HEK293 (cell line): ENCODE measurements around the gene EEF1AKMT1.

ENCODE experiments used
- CTCF ChIA-PET: fragments of 350-600 bp; formaldehyde crosslinking; extraction: SDS; loops from one replicate; lab custom pipeline; 2021; ENCODE audit warnings: antibody characterized with exemption; lab: Yijun Ruan, JAX
- POLR2A ChIA-PET: fragments of 300-600 bp; formaldehyde crosslinking; extraction: SDS; loops from one replicate; lab custom pipeline; 2020; ENCODE audit warnings: antibody characterized with exemption, inconsistent platforms; lab: Yijun Ruan, JAX
- H3K27ac ChIP-seq: fragments of 200-500 bp; sonication (Bioruptor generic); 2 replicates; pipeline ENCODE4 v1.5.1; 2014; ENCODE audit warnings: low read depth, low read length, control low read depth, inconsistent platforms; ENCODE audit errors: extremely low read depth
- H3K36me3 ChIP-seq, 2 experiments: fragments of 200-500 bp in 1 of 2; sonication (Bioruptor generic) in 1 of 2; 1 replicate in 1 of 2; 2 replicates in 1 of 2; pipeline ENCODE4 v1.5.1; 2014 to 2017; ENCODE audit warnings: inconsistent platforms in 2 of 2, low read length in 2 of 2; ENCODE audit not compliant: control insufficient read depth in 2 of 2, insufficient read depth in 1 of 2
- H3K4me1 ChIP-seq: fragments of 200-500 bp; sonication (Bioruptor generic); 2 replicates; pipeline ENCODE4 v1.5.1; 2014; ENCODE audit warnings: mild to moderate bottlenecking, low read length, inconsistent platforms; ENCODE audit not compliant: control insufficient read depth, insufficient read depth
- H3K4me3 ChIP-seq: 2 replicates; pipeline ENCODE4 v1.5.1; 2011; ENCODE audit warnings: low read depth, mild to moderate bottlenecking, control low read depth, low read length, moderate library complexity
- H3K9me3 ChIP-seq: fragments of 200-500 bp; sonication (Bioruptor generic); 2 replicates; pipeline ENCODE4 v1.5.1; 2014; ENCODE audit warnings: low read depth, low read length, inconsistent platforms; ENCODE audit not compliant: control insufficient read depth, insufficient read depth
- EGR2 ChIP-seq: fragments of 450-650 bp; formaldehyde crosslinking; IDR thresholded peaks from 2 replicates; pipeline ENCODE4 v1.5.1; 2016; ENCODE audit warnings: low read depth, missing biosample characterization, missing genetic modification characterization
- GLIS2 ChIP-seq: fragments of 450-650 bp; formaldehyde crosslinking; IDR thresholded peaks from 2 replicates; pipeline ENCODE4 v1.5.1; 2016; ENCODE audit warnings: missing biosample characterization, missing genetic modification characterization
- KLF8 ChIP-seq: fragments of 450-650 bp; formaldehyde crosslinking; IDR thresholded peaks from 2 replicates; pipeline ENCODE4 v1.5.1; 2016; ENCODE audit warnings: missing biosample characterization, missing genetic modification characterization
- KLF9 ChIP-seq: fragments of 450-650 bp; formaldehyde crosslinking; IDR thresholded peaks from 2 replicates; pipeline ENCODE4 v1.5.1; 2016; ENCODE audit warnings: missing biosample characterization, missing genetic modification characterization, low read depth
- SP3 ChIP-seq: fragments of 450-650 bp; formaldehyde crosslinking; IDR thresholded peaks from 2 replicates; pipeline ENCODE4 v1.5.1; 2016; ENCODE audit warnings: missing biosample characterization, missing genetic modification characterization
- TCF7L2 ChIP-seq: IDR thresholded peaks from 2 replicates; pipeline ENCODE4 v1.6.1; 2011; ENCODE audit warnings: low read depth, mild to moderate bottlenecking, inconsistent platforms, low read length, moderate library complexity, borderline replicate concordance
- ZBTB48 ChIP-seq: fragments of 450-650 bp; formaldehyde crosslinking; IDR thresholded peaks from 2 replicates; pipeline ENCODE4 v1.5.1; 2016; ENCODE audit warnings: missing biosample characterization, missing genetic modification characterization
- ZEB2 ChIP-seq: fragments of 450-650 bp; formaldehyde crosslinking; IDR thresholded peaks from 2 replicates; pipeline ENCODE4 v1.5.1; 2016; ENCODE audit warnings: missing biosample characterization, missing genetic modification characterization
- ZFHX2 ChIP-seq: fragments of 450-650 bp; formaldehyde crosslinking; conservative IDR thresholded peaks from 2 replicates; pipeline ENCODE4 v1.5.1; 2016; ENCODE audit warnings: missing biosample characterization, missing genetic modification characterization
- ZNF202 ChIP-seq: fragments of 450-650 bp; formaldehyde crosslinking; IDR thresholded peaks from 2 replicates; pipeline ENCODE4 v1.5.1; 2016; ENCODE audit warnings: missing biosample characterization, missing genetic modification characterization, borderline replicate concordance
- ZNF530 ChIP-seq: fragments of 450-650 bp; formaldehyde crosslinking; IDR thresholded peaks from 2 replicates; pipeline ENCODE4 v1.5.1; 2016; ENCODE audit warnings: low read depth, missing biosample characterization, missing genetic modification characterization
- ZNF600 ChIP-seq: fragments of 450-650 bp; formaldehyde crosslinking; IDR thresholded peaks from 2 replicates; pipeline ENCODE4 v1.5.1; 2016; ENCODE audit warnings: missing biosample characterization, missing genetic modification characterization
- TF ChIP-seq, protein P1 (sequence below): fragments of 450-650 bp; formaldehyde crosslinking; IDR thresholded peaks from 2 replicates; pipeline ENCODE4 v1.5.1; 2016; ENCODE audit warnings: missing biosample characterization, missing genetic modification characterization
- TF ChIP-seq, protein P2 (sequence below): fragments of 450-650 bp; formaldehyde crosslinking; IDR thresholded peaks from 2 replicates; pipeline ENCODE4 v1.5.1; 2016; ENCODE audit warnings: missing biosample characterization, missing genetic modification characterization
- TF ChIP-seq, protein P3 (sequence below): fragments of 450-650 bp; formaldehyde crosslinking; IDR thresholded peaks from 2 replicates; pipeline ENCODE4 v1.5.1; 2017; ENCODE audit warnings: missing biosample characterization, mild to moderate bottlenecking, missing genetic modification characterization, moderate library complexity
- TF ChIP-seq, protein P4 (sequence below): IDR thresholded peaks from 2 replicates; pipeline ENCODE4 v1.6.1; 2011; ENCODE audit warnings: mild to moderate bottlenecking, low read depth, low read length, borderline replicate concordance
- TF ChIP-seq, protein P5 (sequence below): fragments of 450-650 bp; formaldehyde crosslinking; IDR thresholded peaks from 2 replicates; pipeline ENCODE4 v1.5.1; 2017; ENCODE audit warnings: missing biosample characterization, missing genetic modification characterization
- TF ChIP-seq, protein P6 (sequence below): fragments of 450-650 bp; formaldehyde crosslinking; IDR thresholded peaks from 2 replicates; pipeline ENCODE4 v1.5.1; 2016; ENCODE audit warnings: missing biosample characterization, missing genetic modification characterization
- TF ChIP-seq, protein P7 (sequence below): fragments of 450-650 bp; formaldehyde crosslinking; IDR thresholded peaks from 2 replicates; pipeline ENCODE4 v1.5.1; 2016; ENCODE audit warnings: missing biosample characterization, missing genetic modification characterization
- TF ChIP-seq, protein P8 (sequence below): fragments of 450-650 bp; formaldehyde crosslinking; IDR thresholded peaks from 2 replicates; pipeline ENCODE4 v1.5.1; 2016; ENCODE audit warnings: missing biosample characterization, missing genetic modification characterization

Gene EEF1AKMT1

DNA sequence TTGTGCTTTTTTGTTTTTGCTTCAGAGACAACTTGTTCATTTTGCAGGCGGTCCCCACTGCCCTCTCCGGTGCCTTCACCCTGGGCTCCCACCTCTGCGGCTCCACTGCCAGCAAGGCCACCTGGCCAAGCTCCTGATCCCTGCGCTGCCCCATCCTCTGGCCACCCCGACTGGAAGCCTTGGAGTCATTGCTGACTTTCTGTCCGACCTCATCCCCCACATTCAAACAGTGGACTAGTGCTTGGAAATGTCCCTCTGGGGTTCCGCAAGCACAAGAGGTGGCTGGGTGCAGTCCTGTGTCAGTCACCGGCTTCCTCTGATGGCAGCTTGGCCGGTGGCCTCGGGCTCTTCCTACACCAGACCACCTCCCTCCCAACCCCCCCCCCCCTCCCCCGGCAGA lies 53.3 kb downstream of the EEF1AKMT1 start (continued):
- TF ChIP-seq, protein P1, sequence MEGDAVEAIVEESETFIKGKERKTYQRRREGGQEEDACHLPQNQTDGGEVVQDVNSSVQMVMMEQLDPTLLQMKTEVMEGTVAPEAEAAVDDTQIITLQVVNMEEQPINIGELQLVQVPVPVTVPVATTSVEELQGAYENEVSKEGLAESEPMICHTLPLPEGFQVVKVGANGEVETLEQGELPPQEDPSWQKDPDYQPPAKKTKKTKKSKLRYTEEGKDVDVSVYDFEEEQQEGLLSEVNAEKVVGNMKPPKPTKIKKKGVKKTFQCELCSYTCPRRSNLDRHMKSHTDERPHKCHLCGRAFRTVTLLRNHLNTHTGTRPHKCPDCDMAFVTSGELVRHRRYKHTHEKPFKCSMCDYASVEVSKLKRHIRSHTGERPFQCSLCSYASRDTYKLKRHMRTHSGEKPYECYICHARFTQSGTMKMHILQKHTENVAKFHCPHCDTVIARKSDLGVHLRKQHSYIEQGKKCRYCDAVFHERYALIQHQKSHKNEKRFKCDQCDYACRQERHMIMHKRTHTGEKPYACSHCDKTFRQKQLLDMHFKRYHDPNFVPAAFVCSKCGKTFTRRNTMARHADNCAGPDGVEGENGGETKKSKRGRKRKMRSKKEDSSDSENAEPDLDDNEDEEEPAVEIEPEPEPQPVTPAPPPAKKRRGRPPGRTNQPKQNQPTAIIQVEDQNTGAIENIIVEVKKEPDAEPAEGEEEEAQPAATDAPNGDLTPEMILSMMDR, result no peak

DNA sequence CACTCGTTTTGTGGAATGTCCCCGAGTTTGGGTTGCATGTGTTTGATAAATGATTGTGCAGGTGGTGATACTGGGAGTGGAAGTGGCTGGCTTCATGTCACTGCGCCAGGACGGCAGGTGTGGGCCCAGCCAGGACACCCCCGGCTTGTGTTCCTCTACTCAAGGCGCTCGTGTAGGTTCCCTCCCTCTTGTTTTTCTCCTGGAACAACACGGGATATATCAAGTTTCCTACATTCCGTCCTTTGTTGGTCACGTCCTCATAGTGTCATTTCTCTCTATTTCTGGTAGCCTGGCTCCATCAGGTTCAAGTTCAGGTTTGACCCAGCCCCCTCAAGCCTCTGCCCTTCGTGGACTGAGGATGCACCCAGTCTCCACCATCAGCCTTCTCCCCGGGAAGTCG lies 54.0 kb downstream of the EEF1AKMT1 start:
- no peak overlapping the region for H3K4me3 ChIP-seq
- no peak overlapping the region for H3K27ac ChIP-seq
- peaks cover 6% of the 10 kb centered on the region for H3K4me1 ChIP-seq
- ChIA-PET POLR2A (no interaction called here), CTCF (no interaction called here)
- H3K9me3 ChIP-seq, result no peaks in the 10 kb centered on the region
- TF ChIP-seq GLIS2 (tag by site-specific recombination), result no peak
- TF ChIP-seq, protein P2, sequence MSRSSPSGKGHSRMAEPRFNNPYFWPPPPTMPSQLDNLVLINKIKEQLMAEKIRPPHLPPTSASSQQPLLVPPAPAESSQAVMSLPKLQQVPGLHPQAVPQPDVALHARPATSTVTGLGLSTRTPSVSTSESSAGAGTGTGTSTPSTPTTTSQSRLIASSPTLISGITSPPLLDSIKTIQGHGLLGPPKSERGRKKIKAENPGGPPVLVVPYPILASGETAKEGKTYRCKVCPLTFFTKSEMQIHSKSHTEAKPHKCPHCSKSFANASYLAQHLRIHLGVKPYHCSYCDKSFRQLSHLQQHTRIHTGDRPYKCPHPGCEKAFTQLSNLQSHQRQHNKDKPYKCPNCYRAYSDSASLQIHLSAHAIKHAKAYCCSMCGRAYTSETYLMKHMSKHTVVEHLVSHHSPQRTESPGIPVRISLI (tag by site-specific recombination), result no peak
- TF ChIP-seq, protein P3, sequence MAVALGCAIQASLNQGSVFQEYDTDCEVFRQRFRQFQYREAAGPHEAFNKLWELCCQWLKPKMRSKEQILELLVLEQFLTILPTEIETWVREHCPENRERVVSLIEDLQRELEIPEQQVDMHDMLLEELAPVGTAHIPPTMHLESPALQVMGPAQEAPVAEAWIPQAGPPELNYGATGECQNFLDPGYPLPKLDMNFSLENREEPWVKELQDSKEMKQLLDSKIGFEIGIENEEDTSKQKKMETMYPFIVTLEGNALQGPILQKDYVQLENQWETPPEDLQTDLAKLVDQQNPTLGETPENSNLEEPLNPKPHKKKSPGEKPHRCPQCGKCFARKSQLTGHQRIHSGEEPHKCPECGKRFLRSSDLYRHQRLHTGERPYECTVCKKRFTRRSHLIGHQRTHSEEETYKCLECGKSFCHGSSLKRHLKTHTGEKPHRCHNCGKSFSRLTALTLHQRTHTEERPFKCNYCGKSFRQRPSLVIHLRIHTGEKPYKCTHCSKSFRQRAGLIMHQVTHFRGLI (tag by site-specific recombination), result no peak
- H3K36me3 ChIP-seq, result no peaks in the 10 kb centered on the region

DNA sequence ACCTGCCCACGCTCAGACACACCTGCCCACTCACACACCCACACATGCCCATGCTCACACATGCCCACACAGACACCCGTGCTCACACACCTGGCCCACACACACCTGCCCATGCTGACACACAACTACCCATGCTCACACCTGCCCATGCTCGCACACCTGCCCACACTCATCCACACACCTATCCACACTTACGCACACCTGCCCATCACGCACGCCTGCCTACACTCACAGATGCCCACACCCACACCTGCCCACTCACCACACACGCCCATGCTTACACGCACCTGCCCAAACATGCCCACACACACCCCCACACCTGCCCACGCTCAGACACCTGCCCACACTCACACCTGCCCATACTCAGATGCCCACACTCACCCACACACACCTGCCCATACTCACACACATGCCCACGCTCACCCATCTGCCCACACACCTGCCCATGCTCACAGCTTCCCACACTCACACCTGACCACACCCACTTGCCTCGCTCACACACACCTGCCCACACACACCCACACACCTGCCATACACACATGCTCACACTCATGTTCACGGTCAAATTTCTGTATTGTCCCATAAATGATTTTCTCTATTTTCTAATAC lies 54.7 kb downstream of the EEF1AKMT1 start:
- Histone ChIP-seq H3K9me3 (no peaks in the 10 kb centered on the region), H3K4me1 (peaks cover 6% of the 10 kb centered on the region), H3K27ac (no peak overlapping the region), H3K36me3 (no peaks in the 10 kb centered on the region), H3K4me3 (no peak overlapping the region)
- TF ChIP-seq KLF8, result 0 out of 2 replicates have a peak, but pooled peaks have one; percentile 20
- TF ChIP-seq EGR2 (tag by site-specific recombination), result peak; percentile 98
- TF ChIP-seq ZNF600 (tag by site-specific recombination), result no peak
- TF ChIP-seq KLF9, result peak; percentile 62; the same call in 1 of the 2 replicates
- TF ChIP-seq, protein P4, sequence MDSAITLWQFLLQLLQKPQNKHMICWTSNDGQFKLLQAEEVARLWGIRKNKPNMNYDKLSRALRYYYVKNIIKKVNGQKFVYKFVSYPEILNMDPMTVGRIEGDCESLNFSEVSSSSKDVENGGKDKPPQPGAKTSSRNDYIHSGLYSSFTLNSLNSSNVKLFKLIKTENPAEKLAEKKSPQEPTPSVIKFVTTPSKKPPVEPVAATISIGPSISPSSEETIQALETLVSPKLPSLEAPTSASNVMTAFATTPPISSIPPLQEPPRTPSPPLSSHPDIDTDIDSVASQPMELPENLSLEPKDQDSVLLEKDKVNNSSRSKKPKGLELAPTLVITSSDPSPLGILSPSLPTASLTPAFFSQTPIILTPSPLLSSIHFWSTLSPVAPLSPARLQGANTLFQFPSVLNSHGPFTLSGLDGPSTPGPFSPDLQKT, result no peak
- no peak for TF ChIP-seq TCF7L2
- TF ChIP-seq ZFHX2, result peak; percentile 100
- TF ChIP-seq, protein P5, sequence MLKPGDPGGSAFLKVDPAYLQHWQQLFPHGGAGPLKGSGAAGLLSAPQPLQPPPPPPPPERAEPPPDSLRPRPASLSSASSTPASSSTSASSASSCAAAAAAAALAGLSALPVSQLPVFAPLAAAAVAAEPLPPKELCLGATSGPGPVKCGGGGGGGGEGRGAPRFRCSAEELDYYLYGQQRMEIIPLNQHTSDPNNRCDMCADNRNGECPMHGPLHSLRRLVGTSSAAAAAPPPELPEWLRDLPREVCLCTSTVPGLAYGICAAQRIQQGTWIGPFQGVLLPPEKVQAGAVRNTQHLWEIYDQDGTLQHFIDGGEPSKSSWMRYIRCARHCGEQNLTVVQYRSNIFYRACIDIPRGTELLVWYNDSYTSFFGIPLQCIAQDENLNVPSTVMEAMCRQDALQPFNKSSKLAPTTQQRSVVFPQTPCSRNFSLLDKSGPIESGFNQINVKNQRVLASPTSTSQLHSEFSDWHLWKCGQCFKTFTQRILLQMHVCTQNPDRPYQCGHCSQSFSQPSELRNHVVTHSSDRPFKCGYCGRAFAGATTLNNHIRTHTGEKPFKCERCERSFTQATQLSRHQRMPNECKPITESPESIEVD, result no peak
- TF ChIP-seq, protein P6, sequence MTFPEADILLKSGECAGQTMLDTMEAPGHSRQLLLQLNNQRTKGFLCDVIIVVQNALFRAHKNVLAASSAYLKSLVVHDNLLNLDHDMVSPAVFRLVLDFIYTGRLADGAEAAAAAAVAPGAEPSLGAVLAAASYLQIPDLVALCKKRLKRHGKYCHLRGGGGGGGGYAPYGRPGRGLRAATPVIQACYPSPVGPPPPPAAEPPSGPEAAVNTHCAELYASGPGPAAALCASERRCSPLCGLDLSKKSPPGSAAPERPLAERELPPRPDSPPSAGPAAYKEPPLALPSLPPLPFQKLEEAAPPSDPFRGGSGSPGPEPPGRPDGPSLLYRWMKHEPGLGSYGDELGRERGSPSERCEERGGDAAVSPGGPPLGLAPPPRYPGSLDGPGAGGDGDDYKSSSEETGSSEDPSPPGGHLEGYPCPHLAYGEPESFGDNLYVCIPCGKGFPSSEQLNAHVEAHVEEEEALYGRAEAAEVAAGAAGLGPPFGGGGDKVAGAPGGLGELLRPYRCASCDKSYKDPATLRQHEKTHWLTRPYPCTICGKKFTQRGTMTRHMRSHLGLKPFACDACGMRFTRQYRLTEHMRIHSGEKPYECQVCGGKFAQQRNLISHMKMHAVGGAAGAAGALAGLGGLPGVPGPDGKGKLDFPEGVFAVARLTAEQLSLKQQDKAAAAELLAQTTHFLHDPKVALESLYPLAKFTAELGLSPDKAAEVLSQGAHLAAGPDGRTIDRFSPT (tag by site-specific recombination), result peak; percentile 74
- TF ChIP-seq, protein P7, sequence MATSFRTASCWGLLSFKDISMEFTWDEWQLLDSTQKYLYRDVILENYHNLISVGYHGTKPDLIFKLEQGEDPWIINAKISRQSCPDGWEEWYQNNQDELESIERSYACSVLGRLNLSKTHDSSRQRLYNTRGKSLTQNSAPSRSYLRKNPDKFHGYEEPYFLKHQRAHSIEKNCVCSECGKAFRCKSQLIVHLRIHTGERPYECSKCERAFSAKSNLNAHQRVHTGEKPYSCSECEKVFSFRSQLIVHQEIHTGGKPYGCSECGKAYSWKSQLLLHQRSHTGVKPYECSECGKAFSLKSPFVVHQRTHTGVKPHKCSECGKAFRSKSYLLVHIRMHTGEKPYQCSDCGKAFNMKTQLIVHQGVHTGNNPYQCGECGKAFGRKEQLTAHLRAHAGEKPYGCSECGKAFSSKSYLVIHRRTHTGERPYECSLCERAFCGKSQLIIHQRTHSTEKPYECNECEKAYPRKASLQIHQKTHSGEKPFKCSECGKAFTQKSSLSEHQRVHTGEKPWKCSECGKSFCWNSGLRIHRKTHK (tag by site-specific recombination), result no peak
- peak; percentile 95 for TF ChIP-seq ZEB2 (tag by site-specific recombination)
- no peak for TF ChIP-seq SP3 (tag by site-specific recombination)
- TF ChIP-seq ZNF530 (tag by site-specific recombination), result no peak
- no peak for TF ChIP-seq ZNF202 (tag by site-specific recombination)
- TF ChIP-seq, protein P8, sequence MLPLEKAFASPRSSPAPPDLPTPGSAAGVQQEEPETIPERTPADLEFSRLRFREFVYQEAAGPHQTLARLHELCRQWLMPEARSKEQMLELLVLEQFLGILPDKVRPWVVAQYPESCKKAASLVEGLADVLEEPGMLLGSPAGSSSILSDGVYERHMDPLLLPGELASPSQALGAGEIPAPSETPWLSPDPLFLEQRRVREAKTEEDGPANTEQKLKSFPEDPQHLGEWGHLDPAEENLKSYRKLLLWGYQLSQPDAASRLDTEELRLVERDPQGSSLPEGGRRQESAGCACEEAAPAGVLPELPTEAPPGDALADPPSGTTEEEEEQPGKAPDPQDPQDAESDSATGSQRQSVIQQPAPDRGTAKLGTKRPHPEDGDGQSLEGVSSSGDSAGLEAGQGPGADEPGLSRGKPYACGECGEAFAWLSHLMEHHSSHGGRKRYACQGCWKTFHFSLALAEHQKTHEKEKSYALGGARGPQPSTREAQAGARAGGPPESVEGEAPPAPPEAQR (tag by site-specific recombination), result no peak
- TF ChIP-seq ZBTB48 (tag by site-specific recombination), result no peak
- ChIA-PET CTCF (no interaction called here), POLR2A (no interaction called here)
